ENCODE data around the gene MVB12B.
"Not testable (repeated sequence)": the region's sequence is repeated elsewhere in the genome, so short reads cannot be mapped to it uniquely, and the experiment has no call there.

The MVB12B gene

DNA sequence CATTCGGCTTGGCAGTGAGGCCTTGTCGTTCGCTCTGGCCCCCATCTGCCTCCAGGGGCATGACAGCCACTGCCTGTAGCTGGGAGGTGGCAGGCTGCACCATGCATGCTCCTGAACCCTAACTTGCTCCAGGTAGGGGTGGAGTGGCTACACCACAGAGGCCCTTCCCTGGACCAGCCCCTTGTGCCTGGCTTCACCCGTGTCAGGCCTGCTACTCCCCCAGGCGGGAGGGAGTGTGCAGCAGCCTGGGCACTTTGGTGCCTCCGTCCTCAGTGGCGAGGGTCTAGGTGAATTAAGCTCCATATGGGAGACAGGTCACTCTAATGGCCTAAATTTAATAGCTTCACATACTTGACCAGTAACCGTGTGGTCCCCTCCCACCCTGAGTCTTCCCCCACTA is 227.7 kb downstream of the MVB12B start:
- H3K36me3 ChIP-seq (replicated peaks) = no peaks in the 10 kb centered on the region
- TF ChIP-seq, protein P1, sequence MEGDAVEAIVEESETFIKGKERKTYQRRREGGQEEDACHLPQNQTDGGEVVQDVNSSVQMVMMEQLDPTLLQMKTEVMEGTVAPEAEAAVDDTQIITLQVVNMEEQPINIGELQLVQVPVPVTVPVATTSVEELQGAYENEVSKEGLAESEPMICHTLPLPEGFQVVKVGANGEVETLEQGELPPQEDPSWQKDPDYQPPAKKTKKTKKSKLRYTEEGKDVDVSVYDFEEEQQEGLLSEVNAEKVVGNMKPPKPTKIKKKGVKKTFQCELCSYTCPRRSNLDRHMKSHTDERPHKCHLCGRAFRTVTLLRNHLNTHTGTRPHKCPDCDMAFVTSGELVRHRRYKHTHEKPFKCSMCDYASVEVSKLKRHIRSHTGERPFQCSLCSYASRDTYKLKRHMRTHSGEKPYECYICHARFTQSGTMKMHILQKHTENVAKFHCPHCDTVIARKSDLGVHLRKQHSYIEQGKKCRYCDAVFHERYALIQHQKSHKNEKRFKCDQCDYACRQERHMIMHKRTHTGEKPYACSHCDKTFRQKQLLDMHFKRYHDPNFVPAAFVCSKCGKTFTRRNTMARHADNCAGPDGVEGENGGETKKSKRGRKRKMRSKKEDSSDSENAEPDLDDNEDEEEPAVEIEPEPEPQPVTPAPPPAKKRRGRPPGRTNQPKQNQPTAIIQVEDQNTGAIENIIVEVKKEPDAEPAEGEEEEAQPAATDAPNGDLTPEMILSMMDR (IDR thresholded peaks at IDR 0.05; ENCODE audit: low read depth, low read length, missing control alignments) = no peak
- in situ Hi-C loops (cut with HindIII; ENCODE audit: low pct_ligation_motif_present, low sequenced_read_pairs) = no loop called here
- no peak overlapping the region for H3K27ac ChIP-seq
- H3K4me3 ChIP-seq (ENCODE audit: low read depth, low read length) = no peak overlapping the region
- H3K27me3 ChIP-seq (replicated peaks) = no peaks in the 10 kb centered on the region
- no peak for DNase-seq

DNA sequence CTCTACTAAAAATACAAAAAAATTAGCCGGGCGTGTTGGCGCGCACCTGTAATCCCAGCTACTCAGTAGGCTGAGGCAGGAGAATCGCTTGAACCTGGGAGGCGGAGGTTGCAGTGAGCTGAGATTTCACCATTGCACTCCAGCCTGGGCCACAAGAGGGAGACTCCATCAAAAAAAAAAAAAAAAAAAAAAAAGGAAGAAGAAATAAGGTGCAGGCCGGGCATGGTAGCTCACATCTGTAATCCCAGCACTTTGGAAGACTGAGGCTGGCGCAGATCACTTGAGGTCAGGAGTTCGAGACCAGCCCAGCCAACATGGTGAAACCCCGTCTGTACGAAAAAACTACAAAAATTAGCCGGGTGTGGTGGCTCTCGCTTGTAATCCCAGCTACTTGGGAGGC is 228.8 kb downstream of the MVB12B start:
- H3K27ac ChIP-seq; DNase-seq; H3K27me3 ChIP-seq (replicated peaks); H3K36me3 ChIP-seq (replicated peaks); H3K4me3 ChIP-seq (ENCODE audit: low read depth, low read length); in situ Hi-C loops (cut with HindIII; ENCODE audit: low pct_ligation_motif_present, low sequenced_read_pairs): not testable (repeated sequence)
- TF ChIP-seq, protein P1 (IDR thresholded peaks at IDR 0.05; ENCODE audit: low read depth, low read length, missing control alignments) = peak; percentile 25
